PFSK-1 (cell line): ENCODE measurements around the gene DYNC1LI1.

Source experiments
- FOXP2 ChIP-seq: optimal IDR thresholded peaks from 2 replicates; pipeline ENCODE3; 2011; ENCODE audit warnings: borderline replicate concordance, control low read depth, inconsistent platforms; ENCODE audit not compliant: insufficient read depth; ENCODE audit errors: extremely low read length, extremely low read depth
- POLR2AphosphoS5 ChIP-seq: IDR thresholded peaks from 2 replicates; pipeline ENCODE4 v1.6.1; 2012; ENCODE audit warnings: low read depth, mild to moderate bottlenecking, control low read depth, low read length, moderate library complexity
- SIN3A ChIP-seq: IDR thresholded peaks from 2 replicates; pipeline ENCODE4 v1.6.1; 2012; ENCODE audit warnings: mild to moderate bottlenecking, low read length, moderate library complexity, borderline replicate concordance; ENCODE audit not compliant: insufficient read depth
- TAF1 ChIP-seq: IDR thresholded peaks from 2 replicates; pipeline ENCODE4 v1.6.1; 2012; ENCODE audit warnings: low read length, control low read depth, borderline replicate concordance; ENCODE audit not compliant: insufficient read depth
- TF ChIP-seq, protein P1 (sequence below), 2 experiments: IDR thresholded peaks; 2 replicates each; pipeline versions ENCODE4 v1.6.1 to v1.8.0; 2011 to 2012; ENCODE audit warnings: low read depth in 2 of 2, low read length in 2 of 2, control low read depth in 1 of 2, inconsistent platforms in 1 of 2, mild to moderate bottlenecking in 1 of 2, moderate library complexity in 1 of 2; ENCODE audit not compliant: insufficient read depth in 1 of 2

Gene DYNC1LI1

DNA sequence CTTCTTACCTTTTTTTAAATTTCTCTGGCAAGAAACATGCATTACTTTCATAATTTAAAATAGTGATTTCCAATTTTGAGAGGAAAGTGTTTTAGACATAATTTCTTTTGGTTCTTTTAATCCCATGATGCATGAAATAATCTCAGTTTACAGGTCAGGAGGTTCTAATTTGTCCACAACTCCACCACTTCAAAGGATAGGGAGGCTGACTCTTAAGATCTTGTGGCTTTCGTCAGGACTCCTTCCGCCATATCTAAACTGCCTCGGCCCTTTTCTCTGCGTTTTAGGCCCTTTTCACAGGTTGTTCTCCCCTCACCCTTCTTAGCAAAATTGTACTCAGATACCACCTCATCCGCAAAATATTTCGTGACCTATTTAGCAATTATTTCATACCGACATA, 8.0 kb downstream of the DYNC1LI1 start:
- TF ChIP-seq, protein P1, sequence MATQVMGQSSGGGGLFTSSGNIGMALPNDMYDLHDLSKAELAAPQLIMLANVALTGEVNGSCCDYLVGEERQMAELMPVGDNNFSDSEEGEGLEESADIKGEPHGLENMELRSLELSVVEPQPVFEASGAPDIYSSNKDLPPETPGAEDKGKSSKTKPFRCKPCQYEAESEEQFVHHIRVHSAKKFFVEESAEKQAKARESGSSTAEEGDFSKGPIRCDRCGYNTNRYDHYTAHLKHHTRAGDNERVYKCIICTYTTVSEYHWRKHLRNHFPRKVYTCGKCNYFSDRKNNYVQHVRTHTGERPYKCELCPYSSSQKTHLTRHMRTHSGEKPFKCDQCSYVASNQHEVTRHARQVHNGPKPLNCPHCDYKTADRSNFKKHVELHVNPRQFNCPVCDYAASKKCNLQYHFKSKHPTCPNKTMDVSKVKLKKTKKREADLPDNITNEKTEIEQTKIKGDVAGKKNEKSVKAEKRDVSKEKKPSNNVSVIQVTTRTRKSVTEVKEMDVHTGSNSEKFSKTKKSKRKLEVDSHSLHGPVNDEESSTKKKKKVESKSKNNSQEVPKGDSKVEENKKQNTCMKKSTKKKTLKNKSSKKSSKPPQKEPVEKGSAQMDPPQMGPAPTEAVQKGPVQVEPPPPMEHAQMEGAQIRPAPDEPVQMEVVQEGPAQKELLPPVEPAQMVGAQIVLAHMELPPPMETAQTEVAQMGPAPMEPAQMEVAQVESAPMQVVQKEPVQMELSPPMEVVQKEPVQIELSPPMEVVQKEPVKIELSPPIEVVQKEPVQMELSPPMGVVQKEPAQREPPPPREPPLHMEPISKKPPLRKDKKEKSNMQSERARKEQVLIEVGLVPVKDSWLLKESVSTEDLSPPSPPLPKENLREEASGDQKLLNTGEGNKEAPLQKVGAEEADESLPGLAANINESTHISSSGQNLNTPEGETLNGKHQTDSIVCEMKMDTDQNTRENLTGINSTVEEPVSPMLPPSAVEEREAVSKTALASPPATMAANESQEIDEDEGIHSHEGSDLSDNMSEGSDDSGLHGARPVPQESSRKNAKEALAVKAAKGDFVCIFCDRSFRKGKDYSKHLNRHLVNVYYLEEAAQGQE (IDR thresholded peaks at IDR 0.05; ENCODE audit: insufficient read depth in 1 of 2, low read depth in 2 of 2, low read length in 2 of 2) = no peak
- TF ChIP-seq FOXP2 = no peak
- no peak for TF ChIP-seq TAF1
- TF ChIP-seq SIN3A = no peak
- TF ChIP-seq POLR2AphosphoS5 = no peak

DNA sequence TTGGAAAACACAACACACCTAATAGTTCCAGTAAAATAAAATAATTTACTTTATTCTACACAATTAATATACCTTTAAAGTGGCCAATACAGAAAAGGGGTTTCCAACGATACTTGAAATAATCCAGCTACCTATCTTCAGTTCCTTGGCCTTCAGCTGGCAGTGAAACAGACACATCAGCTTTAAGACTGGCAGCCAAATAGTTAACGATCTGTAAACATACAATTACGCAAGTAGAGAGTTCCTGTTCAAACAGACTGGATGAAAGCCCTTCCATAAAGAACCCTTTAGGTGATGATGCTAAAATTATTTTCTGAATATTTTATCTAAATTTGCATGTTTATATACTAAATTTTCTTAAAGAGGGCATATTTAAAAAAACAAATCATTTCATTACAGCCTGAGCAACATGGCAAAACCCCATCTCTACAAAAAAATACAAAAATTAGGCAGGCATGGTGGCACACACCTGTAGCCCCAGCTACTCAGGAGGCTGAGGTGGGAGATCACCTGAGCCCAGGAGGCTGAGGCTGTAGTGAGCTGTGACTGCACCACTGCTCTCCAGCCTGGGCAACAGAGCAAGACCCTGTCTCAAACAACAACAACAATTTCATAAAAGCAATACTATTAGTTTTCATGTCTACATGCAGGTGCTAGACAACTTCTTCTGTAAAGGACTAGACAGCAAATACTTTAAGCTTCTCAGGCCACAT, 12.9 kb downstream of the DYNC1LI1 start:
- TF ChIP-seq SIN3A = no peak
- no peak for TF ChIP-seq TAF1
- TF ChIP-seq POLR2AphosphoS5 = no peak
- TF ChIP-seq FOXP2 = no peak
- TF ChIP-seq, protein P1 (IDR thresholded peaks at IDR 0.05; ENCODE audit: insufficient read depth in 1 of 2, low read depth in 2 of 2, low read length in 2 of 2) = no peak

DNA sequence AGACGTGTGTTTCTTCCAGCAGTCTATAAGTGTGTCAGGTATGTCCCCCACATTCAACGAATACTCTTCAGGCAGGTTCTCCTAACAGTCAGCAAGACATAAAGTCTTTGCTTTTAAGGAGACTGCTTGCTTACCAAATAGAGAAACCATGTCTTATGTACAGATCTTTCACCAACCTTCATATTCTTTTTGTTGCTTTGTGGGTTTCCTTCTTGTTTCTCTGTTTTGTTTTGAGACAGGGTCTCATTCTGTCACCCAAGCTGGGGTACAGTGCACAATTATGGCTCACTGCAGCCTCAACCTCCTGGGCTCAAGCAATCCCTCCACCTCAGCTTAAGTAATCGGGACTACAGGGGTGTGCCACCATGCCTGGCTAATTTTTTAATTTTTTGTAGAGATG, 14.3 kb downstream of the DYNC1LI1 start:
- TF ChIP-seq SIN3A (no peak), TAF1 (no peak), FOXP2 (no peak), POLR2AphosphoS5 (no peak)
- TF ChIP-seq, protein P1 (IDR thresholded peaks at IDR 0.05; ENCODE audit: insufficient read depth in 1 of 2, low read depth in 2 of 2, low read length in 2 of 2) = no peak

DNA sequence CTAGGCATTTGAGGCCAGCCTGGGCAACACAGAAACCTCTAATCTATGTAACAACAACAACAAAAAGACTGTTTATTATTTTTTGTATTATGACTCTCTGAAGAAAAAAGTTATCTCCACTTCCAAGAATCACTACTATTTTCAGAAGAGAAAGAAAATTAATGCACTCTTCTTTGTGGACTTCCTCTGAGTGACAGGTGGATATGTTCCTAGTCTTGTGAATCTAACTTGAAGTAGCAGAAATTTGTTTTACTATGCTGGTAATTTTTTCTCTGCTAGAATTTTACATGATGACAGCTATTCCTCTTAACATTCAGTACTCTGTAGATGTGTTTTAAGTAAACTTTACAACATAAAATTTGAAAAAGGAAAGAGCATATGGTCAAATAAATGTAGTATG, 16.7 kb downstream of the DYNC1LI1 start:
- TF ChIP-seq TAF1 (no peak), POLR2AphosphoS5 (no peak), SIN3A (no peak), FOXP2 (no peak)
- TF ChIP-seq, protein P1 (IDR thresholded peaks at IDR 0.05; ENCODE audit: insufficient read depth in 1 of 2, low read depth in 2 of 2, low read length in 2 of 2) = no peak

DNA sequence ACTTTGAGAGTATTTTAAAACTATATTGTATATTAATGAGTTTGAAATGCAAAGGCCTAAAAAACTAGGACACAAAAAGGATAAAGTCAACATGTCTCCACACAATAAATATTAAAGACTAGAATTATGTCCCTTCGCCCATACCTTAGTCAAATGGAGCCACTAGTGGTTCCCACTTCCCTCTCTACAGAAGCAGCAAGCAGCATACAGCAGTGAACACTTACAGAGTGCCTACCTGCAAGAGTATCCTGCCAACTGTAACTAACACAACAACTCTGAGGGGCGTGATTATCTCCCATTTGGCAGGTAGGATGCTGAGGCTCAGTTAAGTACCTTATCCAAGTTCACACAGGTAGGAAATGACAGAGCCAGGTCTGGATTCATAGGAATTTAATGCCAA, 17.2 kb downstream of the DYNC1LI1 start:
- TF ChIP-seq SIN3A (no peak), FOXP2 (no peak), TAF1 (no peak), POLR2AphosphoS5 (no peak)
- TF ChIP-seq, protein P1 (IDR thresholded peaks at IDR 0.05; ENCODE audit: insufficient read depth in 1 of 2, low read depth in 2 of 2, low read length in 2 of 2) = no peak
